MG63 (cell line): Measurements from ENCODE around the gene NACC2. TPM values are rescaled to one million over a fixed set of nuclear protein-coding genes. Genes with fewer than 3 reads are reported as not detected.

Experiments
- DNase-seq: peaks from one replicate; pipeline ENCODE4 v3.0.0-alpha.2; 2020
- H3K27me3 ChIP-seq: fragments of 250-450 bp; sonication (Bioruptor Pico); 2 replicates; pipeline ENCODE4 v1.5.1; 2020; ENCODE audit warnings: mild to moderate bottlenecking, moderate library complexity
- H3K36me3 ChIP-seq: fragments of 250-450 bp; sonication (Bioruptor Pico); 2 replicates; pipeline ENCODE4 v1.5.1; 2020; ENCODE audit warnings: mild to moderate bottlenecking, moderate library complexity
- H3K4me3 ChIP-seq: fragments of 250-450 bp; sonication (Bioruptor Pico); 2 replicates; pipeline ENCODE4 v1.5.1; 2020; ENCODE audit warnings: mild to moderate bottlenecking, moderate library complexity
- H3K9me3 ChIP-seq: fragments of 250-450 bp; sonication (Bioruptor Pico); 2 replicates; pipeline ENCODE4 v1.5.1; 2020; ENCODE audit warnings: mild to moderate bottlenecking, moderate library complexity
- total RNA-seq: library from RNA; depleted of rRNA; stranded (reverse); fragments of >200 nt; shearing (Covaris generic); gene quantifications from 2 replicates; pipeline ENCODE4 v1.2.3, GENCODE V29; 2014; ENCODE audit warnings: low replicate concordance

Gene NACC2
- total RNA-seq, 1 experiment from 2014 or later: 22.4 TPM

GRCh38 chr9:136010615-136011361 is 84.3 kb downstream of the NACC2 start:
- no peak for DNase-seq

GRCh38 chr9:136010176-136010575 is 84.9 kb downstream of the NACC2 start:
- no peaks in the 10 kb centered on the region for H3K9me3 ChIP-seq
- no peak for DNase-seq

More at GRCh38 chr9:136010615-136011361, 84.3 kb downstream of the NACC2 start:
- Histone ChIP-seq H3K4me3 (no peak overlapping the region), H3K36me3 (peaks cover 4% of the 10 kb centered on the region), H3K9me3 (no peaks in the 10 kb centered on the region), H3K27me3 (no peaks in the 10 kb centered on the region)

DNA sequence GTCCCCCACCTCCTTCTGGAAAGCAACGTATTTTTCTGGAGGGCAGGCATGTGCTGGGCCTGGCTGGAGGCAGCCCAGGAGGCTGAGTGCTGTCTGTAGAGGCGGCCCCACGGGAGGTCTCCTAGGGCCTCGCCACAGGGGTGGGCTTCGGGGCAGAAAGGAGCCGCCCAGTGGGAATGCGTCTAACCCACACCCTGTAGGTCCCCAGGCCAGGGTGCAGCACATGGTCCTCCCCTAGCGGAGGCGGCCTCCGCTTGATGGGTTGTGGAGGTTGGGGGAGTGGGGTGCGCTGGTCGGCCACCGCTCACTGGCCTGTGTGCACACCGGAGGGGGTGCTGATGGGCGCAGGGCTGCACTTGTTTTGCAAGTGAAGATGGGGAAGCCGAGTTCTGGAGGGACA is 85.6 kb downstream of the NACC2 start:
- H3K9me3 ChIP-seq: no peaks in the 10 kb centered on the region
- H3K36me3 ChIP-seq: peaks cover 4% of the 10 kb centered on the region

More at GRCh38 chr9:136010176-136010575, 84.9 kb downstream of the NACC2 start:
- Histone ChIP-seq H3K4me3 (no peak overlapping the region), H3K27me3 (no peaks in the 10 kb centered on the region), H3K36me3 (peaks cover 4% of the 10 kb centered on the region)

DNA sequence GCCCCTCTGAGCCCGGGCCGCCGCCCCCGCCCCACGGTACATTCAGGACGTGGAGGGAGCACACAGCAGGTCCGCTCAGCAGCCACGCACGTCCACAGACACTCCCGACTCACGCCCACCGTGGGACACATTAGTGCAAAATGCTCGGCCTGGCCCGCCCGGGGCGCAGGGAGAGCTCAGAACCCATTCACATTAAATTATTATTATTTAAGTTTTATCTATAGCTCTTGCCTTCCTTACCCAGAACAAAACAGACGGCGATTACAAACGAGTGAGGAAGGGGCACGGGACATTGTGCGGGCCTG is 86.4 kb downstream of the NACC2 start:
- Histone ChIP-seq H3K27me3 (no peaks in the 10 kb centered on the region), H3K4me3 (no peak overlapping the region), H3K9me3 (no peaks in the 10 kb centered on the region), H3K36me3 (peaks cover 4% of the 10 kb centered on the region)
- no peak for DNase-seq

More for the DNA sequence above, 85.6 kb downstream of the NACC2 start:
- no peak for DNase-seq
- Histone ChIP-seq H3K4me3 (no peak overlapping the region), H3K27me3 (no peaks in the 10 kb centered on the region)

- H3K9me3 ChIP-seq: no peaks in the 10 kb centered on the region
- no peak for DNase-seq
These were observed 87.0 kb downstream of the NACC2 start for GRCh38 chr9:136007934-136008692.

GRCh38 chr9:136007276-136007933 is 87.7 kb downstream of the NACC2 start:
- Histone ChIP-seq H3K27me3 (no peaks in the 10 kb centered on the region), H3K4me3 (no peak overlapping the region), H3K36me3 (peaks cover 2% of the 10 kb centered on the region), H3K9me3 (no peaks in the 10 kb centered on the region)
- DNase-seq: no peak

More at GRCh38 chr9:136007934-136008692, 87.0 kb downstream of the NACC2 start:
- no peak overlapping the region for H3K4me3 ChIP-seq
- peaks cover 4% of the 10 kb centered on the region for H3K36me3 ChIP-seq
- no peaks in the 10 kb centered on the region for H3K27me3 ChIP-seq

- Histone ChIP-seq H3K36me3 (no peaks in the 10 kb centered on the region; the same call in none of the 2 replicates), H3K9me3 (no peaks in the 10 kb centered on the region), H3K4me3 (no peak overlapping the region), H3K27me3 (no peaks in the 10 kb centered on the region)
- DNase-seq: no peak
These were observed 88.9 kb downstream of the NACC2 start for GRCh38 chr9:136006169-136006568.

DNA sequence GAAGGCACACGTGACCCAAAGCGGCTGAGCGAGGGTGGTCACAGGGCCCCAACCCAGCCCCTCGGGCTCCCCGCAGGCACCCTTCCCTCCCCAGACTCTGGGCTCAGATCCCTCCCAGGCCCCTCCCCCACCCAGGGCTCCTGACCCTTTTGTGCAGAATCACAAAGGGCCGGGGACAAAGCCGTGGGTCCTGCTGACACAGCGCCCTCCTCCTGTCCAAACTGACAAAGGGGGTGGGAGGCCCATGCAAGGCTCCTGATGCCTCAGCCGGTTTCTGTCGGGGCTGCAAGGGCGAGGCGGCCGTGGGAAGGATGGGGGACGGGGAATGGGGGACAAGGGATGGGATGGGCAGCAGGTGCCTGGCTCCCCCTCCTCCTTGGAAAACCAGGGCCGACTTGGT is 90.4 kb downstream of the NACC2 start:
- H3K27me3 ChIP-seq: no peaks in the 10 kb centered on the region
- DNase-seq: no peak
- no peaks in the 10 kb centered on the region; the same call in none of the 2 replicates for H3K36me3 ChIP-seq
- no peaks in the 10 kb centered on the region for H3K9me3 ChIP-seq
- H3K4me3 ChIP-seq: no peak overlapping the region

DNA sequence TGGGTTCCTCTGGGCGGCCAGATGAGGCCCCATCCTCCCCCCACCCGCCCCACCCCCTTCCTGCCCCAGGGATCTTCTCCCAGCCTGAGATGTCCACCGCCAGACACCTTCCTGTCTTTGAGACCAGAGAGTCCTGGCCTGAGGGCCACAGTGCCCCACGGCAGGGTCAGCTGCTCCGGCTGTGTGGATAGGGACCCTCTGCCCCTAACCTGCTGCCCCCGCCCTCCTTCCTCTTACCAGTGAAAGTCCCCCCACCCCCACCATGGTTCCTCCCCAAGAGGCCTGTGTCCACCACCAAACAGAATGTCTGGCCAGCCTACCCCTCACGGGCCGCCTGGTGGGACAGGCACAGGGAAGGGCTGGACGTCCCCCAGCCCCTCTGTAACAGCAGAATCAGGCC is 90.9 kb downstream of the NACC2 start:
- no peak overlapping the region for H3K4me3 ChIP-seq
- no peaks in the 10 kb centered on the region for H3K9me3 ChIP-seq
- no peaks in the 10 kb centered on the region; the same call in none of the 2 replicates for H3K36me3 ChIP-seq
- no peaks in the 10 kb centered on the region for H3K27me3 ChIP-seq
- no peak for DNase-seq

- Histone ChIP-seq H3K36me3 (no peaks in the 10 kb centered on the region; the same call in none of the 2 replicates), H3K9me3 (no peaks in the 10 kb centered on the region), H3K4me3 (no peak overlapping the region), H3K27me3 (no peaks in the 10 kb centered on the region)
- DNase-seq: no peak
These were observed 91.5 kb downstream of the NACC2 start for GRCh38 chr9:136003411-136004218.

- no peak for DNase-seq
- Histone ChIP-seq H3K9me3 (no peaks in the 10 kb centered on the region), H3K4me3 (no peak overlapping the region), H3K27me3 (no peaks in the 10 kb centered on the region), H3K36me3 (no peaks in the 10 kb centered on the region; the same call in 1 of the 2 replicates)
These were observed 92.2 kb downstream of the NACC2 start for GRCh38 chr9:136002881-136003280.

- DNase-seq: no peak
- H3K27me3 ChIP-seq: no peaks in the 10 kb centered on the region
- no peak overlapping the region for H3K4me3 ChIP-seq
- H3K9me3 ChIP-seq: no peaks in the 10 kb centered on the region
- no peaks in the 10 kb centered on the region; the same call in 1 of the 2 replicates for H3K36me3 ChIP-seq
These were observed 92.9 kb downstream of the NACC2 start for GRCh38 chr9:136002215-136002614.

DNA sequence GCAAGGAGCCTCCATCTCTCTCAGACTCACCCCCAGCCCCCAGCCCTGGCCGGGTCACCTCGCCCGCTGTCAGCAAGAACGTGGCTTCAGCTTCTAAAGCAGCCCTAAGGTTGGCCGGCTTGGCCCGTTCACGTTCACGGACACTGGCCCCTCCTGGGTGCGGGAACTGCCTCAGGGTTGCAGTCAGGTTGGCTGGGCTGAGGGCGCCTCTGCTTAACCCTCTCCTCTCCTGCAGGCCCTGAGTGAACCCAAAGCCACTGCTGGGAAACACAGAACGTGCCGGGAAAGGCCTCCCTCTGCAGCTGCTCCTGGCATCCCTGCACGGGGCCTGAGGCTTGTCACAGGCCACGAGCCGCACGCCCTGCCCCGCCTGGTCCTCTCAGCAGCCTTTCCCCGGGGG is 93.9 kb downstream of the NACC2 start:
- no peak for DNase-seq
- Histone ChIP-seq H3K36me3 (no peaks in the 10 kb centered on the region; the same call in 1 of the 2 replicates), H3K9me3 (no peaks in the 10 kb centered on the region), H3K4me3 (no peak overlapping the region), H3K27me3 (no peaks in the 10 kb centered on the region)

- DNase-seq: no peak
- Histone ChIP-seq H3K4me3 (no peak overlapping the region), H3K36me3 (no peaks in the 10 kb centered on the region), H3K27me3 (no peaks in the 10 kb centered on the region), H3K9me3 (no peaks in the 10 kb centered on the region)
These were observed 96.5 kb downstream of the NACC2 start for GRCh38 chr9:135998410-135999071.

DNA sequence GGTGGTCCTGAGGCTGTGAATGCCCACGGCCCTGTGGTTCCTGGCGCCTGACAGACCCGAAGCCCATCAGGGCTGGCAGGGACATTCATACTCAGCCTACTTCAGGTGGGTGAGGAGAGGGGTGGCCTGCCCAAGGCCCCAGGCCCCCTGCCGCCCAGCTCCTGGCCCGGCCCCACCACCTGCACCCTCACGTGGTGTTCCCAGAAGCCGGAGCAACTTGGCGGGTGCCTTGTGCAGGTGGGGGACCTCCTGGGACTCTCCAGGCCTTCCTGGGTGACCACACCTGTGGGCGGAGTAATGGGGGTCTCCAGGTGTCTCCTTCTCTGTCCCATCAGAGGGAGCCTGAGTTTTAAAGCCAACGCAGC is 97.1 kb downstream of the NACC2 start:
- Histone ChIP-seq H3K9me3 (no peaks in the 10 kb centered on the region), H3K36me3 (no peaks in the 10 kb centered on the region), H3K27me3 (no peaks in the 10 kb centered on the region), H3K4me3 (no peak overlapping the region)
- DNase-seq: no peak
